HEK293 (cell line): ENCODE measurements around the gene KCNIP2.

Experiments used
- BCL11B ChIP-seq: fragments of 450-650 bp; formaldehyde crosslinking; IDR thresholded peaks from 2 replicates; pipeline ENCODE4 v1.5.1; 2016; ENCODE audit warnings: low read depth, missing biosample characterization, missing genetic modification characterization
- EGR2 ChIP-seq: fragments of 450-650 bp; formaldehyde crosslinking; IDR thresholded peaks from 2 replicates; pipeline ENCODE4 v1.5.1; 2016; ENCODE audit warnings: low read depth, missing biosample characterization, missing genetic modification characterization
- INSM2 ChIP-seq: fragments of 450-650 bp; formaldehyde crosslinking; IDR thresholded peaks from 2 replicates; pipeline ENCODE4 v1.5.1; 2016; ENCODE audit warnings: missing biosample characterization, missing genetic modification characterization
- KLF1 ChIP-seq: fragments of 450-650 bp; formaldehyde crosslinking; IDR thresholded peaks from 2 replicates; pipeline ENCODE4 v1.5.1; 2016; ENCODE audit warnings: missing biosample characterization, missing genetic modification characterization
- MEIS1 ChIP-seq: sonication (generic); formaldehyde crosslinking; IDR thresholded peaks from 2 replicates; pipeline ENCODE4 v1.8.1; 2022; ENCODE audit warnings: missing genetic modification reagents, mild to moderate bottlenecking, borderline replicate concordance
- REST ChIP-seq: fragments of 450-650 bp; formaldehyde crosslinking; IDR thresholded peaks from 2 replicates; pipeline ENCODE4 v1.5.1; 2016; ENCODE audit warnings: missing biosample characterization, missing genetic modification characterization
- SALL2 ChIP-seq: fragments of 450-650 bp; formaldehyde crosslinking; IDR thresholded peaks from 2 replicates; pipeline ENCODE4 v1.5.0; 2017; ENCODE audit warnings: missing biosample characterization, mild to moderate bottlenecking, missing genetic modification characterization, borderline replicate concordance
- ZBTB48 ChIP-seq: fragments of 450-650 bp; formaldehyde crosslinking; IDR thresholded peaks from 2 replicates; pipeline ENCODE4 v1.5.1; 2016; ENCODE audit warnings: missing biosample characterization, missing genetic modification characterization
- ZBTB7A ChIP-seq: fragments of 450-650 bp; formaldehyde crosslinking; IDR thresholded peaks from 2 replicates; pipeline ENCODE4 v1.5.1; 2016; ENCODE audit warnings: low read depth, missing biosample characterization, missing genetic modification characterization
- ZFP3 ChIP-seq: fragments of 450-650 bp; formaldehyde crosslinking; IDR thresholded peaks from 2 replicates; pipeline ENCODE4 v1.5.1; 2016; ENCODE audit warnings: low read depth, missing biosample characterization, missing genetic modification characterization
- ZNF146 ChIP-seq: fragments of 450-650 bp; formaldehyde crosslinking; IDR thresholded peaks from 2 replicates; pipeline ENCODE4 v1.5.1; 2016; ENCODE audit warnings: missing biosample characterization, missing genetic modification characterization
- ZNF155 ChIP-seq: fragments of 450-650 bp; formaldehyde crosslinking; IDR thresholded peaks from 2 replicates; pipeline ENCODE4 v1.5.1; 2016; ENCODE audit warnings: missing biosample characterization, missing genetic modification characterization
- ZNF214 ChIP-seq: fragments of 450-650 bp; formaldehyde crosslinking; IDR thresholded peaks from 2 replicates; pipeline ENCODE4 v1.5.1; 2017; ENCODE audit warnings: missing biosample characterization, mild to moderate bottlenecking, missing genetic modification characterization, borderline replicate concordance
- ZNF292 ChIP-seq: fragments of 450-650 bp; formaldehyde crosslinking; IDR thresholded peaks from 2 replicates; pipeline ENCODE4 v1.5.1; 2016; ENCODE audit warnings: low read depth, missing biosample characterization, missing genetic modification characterization, borderline replicate concordance
- ZNF302 ChIP-seq: fragments of 450-650 bp; formaldehyde crosslinking; IDR thresholded peaks from 2 replicates; pipeline ENCODE4 v1.5.1; 2016; ENCODE audit warnings: missing biosample characterization, missing genetic modification characterization, low read depth
- ZNF311 ChIP-seq: fragments of 450-650 bp; formaldehyde crosslinking; IDR thresholded peaks from 2 replicates; pipeline ENCODE4 v1.5.1; 2017; ENCODE audit warnings: missing biosample characterization, missing genetic modification characterization, borderline replicate concordance
- ZNF335 ChIP-seq: fragments of 450-650 bp; formaldehyde crosslinking; conservative IDR thresholded peaks from 2 replicates; pipeline ENCODE4 v1.5.1; 2016; ENCODE audit warnings: missing biosample characterization, missing genetic modification characterization
- ZNF394 ChIP-seq: fragments of 450-650 bp; formaldehyde crosslinking; IDR thresholded peaks from 2 replicates; pipeline ENCODE4 v1.5.1; 2016; ENCODE audit warnings: missing biosample characterization, missing genetic modification characterization, mild to moderate bottlenecking, moderate library complexity, borderline replicate concordance
- ZNF518A ChIP-seq: fragments of 450-650 bp; formaldehyde crosslinking; conservative IDR thresholded peaks from 2 replicates; pipeline ENCODE4 v1.5.1; 2016; ENCODE audit warnings: low read depth, missing biosample characterization, missing genetic modification characterization
- ZNF558 ChIP-seq: fragments of 450-650 bp; formaldehyde crosslinking; IDR thresholded peaks from 2 replicates; pipeline ENCODE4 v1.5.1; 2016; ENCODE audit warnings: missing biosample characterization, missing genetic modification characterization
- ZNF571 ChIP-seq: fragments of 450-650 bp; formaldehyde crosslinking; IDR thresholded peaks from 2 replicates; pipeline ENCODE4 v1.5.0; 2017; ENCODE audit warnings: missing biosample characterization, missing genetic modification characterization
- ZNF629 ChIP-seq: fragments of 450-650 bp; formaldehyde crosslinking; IDR thresholded peaks from 2 replicates; pipeline ENCODE4 v1.5.1; 2017; ENCODE audit warnings: missing biosample characterization, missing genetic modification characterization
- ZNF704 ChIP-seq: fragments of 450-650 bp; formaldehyde crosslinking; IDR thresholded peaks from 2 replicates; pipeline ENCODE4 v1.5.1; 2016; ENCODE audit warnings: missing biosample characterization, missing genetic modification characterization
- ZNF76 ChIP-seq: fragments of 450-650 bp; formaldehyde crosslinking; IDR thresholded peaks from 2 replicates; pipeline ENCODE4; 2016; ENCODE audit warnings: low read depth, missing biosample characterization, missing genetic modification characterization, borderline replicate concordance
- ZNF768 ChIP-seq: fragments of 450-650 bp; formaldehyde crosslinking; IDR thresholded peaks from 2 replicates; pipeline ENCODE4 v1.5.1; 2018; ENCODE audit warnings: missing biosample characterization, mild to moderate bottlenecking, missing genetic modification characterization
- ZNF776 ChIP-seq: fragments of 450-650 bp; formaldehyde crosslinking; IDR thresholded peaks from 2 replicates; pipeline ENCODE4 v1.5.0; 2017; ENCODE audit warnings: missing biosample characterization, missing genetic modification characterization, borderline replicate concordance
- ZNF830 ChIP-seq: fragments of 450-650 bp; IDR thresholded peaks from 2 replicates; pipeline ENCODE4 v1.5.0; 2018; ENCODE audit warnings: missing biosample characterization, missing genetic modification characterization, low read depth, mild to moderate bottlenecking, moderate library complexity
- ZSCAN30 ChIP-seq: fragments of 450-650 bp; IDR thresholded peaks from 2 replicates; pipeline ENCODE4 v1.5.1; 2018; ENCODE audit warnings: missing biosample characterization, mild to moderate bottlenecking, missing genetic modification characterization, moderate library complexity

Gene KCNIP2

GRCh38 chr10:101818119-101818871 lies 25.3 kb downstream of the KCNIP2 start, which contains the start of gene OGA (continued):
- no peak for TF ChIP-seq INSM2 (tag by site-specific recombination)
- no peak; the same call in 1 of the 2 replicates for TF ChIP-seq ZSCAN30
- TF ChIP-seq ZNF830 (tag by site-specific recombination), result no peak
- TF ChIP-seq ZNF302, result no peak
- TF ChIP-seq BCL11B, result no peak
- TF ChIP-seq KLF1 (tag by site-specific recombination), result peak; percentile 58; the same call in 1 of the 2 replicates
- no peak for TF ChIP-seq ZNF155 (tag by site-specific recombination)
- TF ChIP-seq ZNF629 (tag by site-specific recombination), result no peak; the same call in none of the 2 replicates
- TF ChIP-seq EGR2 (tag by site-specific recombination), result peak; percentile 61; the same call in 1 of the 2 replicates
- TF ChIP-seq ZBTB7A (tag by site-specific recombination), result no peak
- TF ChIP-seq REST (tag by site-specific recombination), result peak; percentile 40
- TF ChIP-seq SALL2 (tag by site-specific recombination), result no peak
- no peak for TF ChIP-seq ZNF214 (tag by site-specific recombination)
- no peak for TF ChIP-seq ZNF311 (tag by site-specific recombination)
- TF ChIP-seq ZNF335 (tag by site-specific recombination), result peak; percentile 56
- TF ChIP-seq ZNF776 (tag by site-specific recombination), result no peak
- peak; percentile 81; the same call in 1 of the 2 replicates for TF ChIP-seq ZBTB48 (tag by site-specific recombination)
- TF ChIP-seq ZNF146 (tag by site-specific recombination), result no peak
- TF ChIP-seq MEIS1 (CRISPR knock-in tag), result no peak
- peak; percentile 30; the same call in 1 of the 2 replicates for TF ChIP-seq ZNF518A (tag by site-specific recombination)
- TF ChIP-seq ZNF558 (tag by site-specific recombination), result no peak
- TF ChIP-seq ZNF571 (tag by site-specific recombination), result no peak
- TF ChIP-seq ZNF768 (tag by site-specific recombination), result no peak
- peak; percentile 39; the same call in 1 of the 2 replicates for TF ChIP-seq ZNF394
- TF ChIP-seq ZFP3 (tag by site-specific recombination), result no peak
- TF ChIP-seq ZNF76 (tag by site-specific recombination), result peak; percentile 97
- TF ChIP-seq ZNF292, result no peak
- TF ChIP-seq ZNF704 (tag by site-specific recombination), result no peak
